Caco-2 (cell line): ENCODE measurements around the gene ABCD1. TPM values are rescaled to one million over a fixed set of nuclear protein-coding genes. Genes with fewer than 3 reads are reported as not detected.
"Not testable (repeated sequence)": the region's sequence is repeated elsewhere in the genome, so short reads cannot be mapped to it uniquely, and the experiment has no call there.

Experiments used
- BruUV-seq: library from RNA; stranded (reverse); fragments of 400-500 nt; replicated peaks from 2 replicates; lab custom pipeline; 2021; lab: Mats Ljungman, UMichigan
- CTCF ChIA-PET: fragments of 300-600 bp; sonication (Branson Sonifier 250); formaldehyde crosslinking; loops from one replicate; lab custom pipeline; 2022; ENCODE audit warnings: antibody characterized with exemption; lab: Charles Lee
- POLR2A ChIA-PET: fragments of 300-600 bp; sonication (Branson Sonifier 250); formaldehyde crosslinking; loops from one replicate; lab custom pipeline; 2022; ENCODE audit warnings: antibody characterized with exemption; lab: Charles Lee
- DNase-seq, 2 experiments: peaks; one replicate each; pipeline versions ENCODE4 v3.0.0 to v3.0.0-alpha.2; 2020 to 2022
- H3K27me3 ChIP-seq: replicated peaks from 2 replicates; pipeline ENCODE4 v1.6.0; 2011; ENCODE audit warnings: low read length; ENCODE audit not compliant: control insufficient read depth, insufficient read depth
- H3K36me3 ChIP-seq: 2 replicates; pipeline ENCODE4 v1.5.1; 2011; ENCODE audit warnings: low read length; ENCODE audit not compliant: control insufficient read depth, insufficient read depth
- H3K4me1 ChIP-seq: fragments of 250-450 bp; sonication (Bioruptor Pico); 2 replicates; pipeline ENCODE4 v1.5.1; 2020; ENCODE audit warnings: mild to moderate bottlenecking
- H3K4me3 ChIP-seq: 2 replicates; pipeline ENCODE4 v1.5.1; 2011; ENCODE audit warnings: low read depth, mild to moderate bottlenecking, control low read depth, low read length
- H3K9me3 ChIP-seq: fragments of 250-450 bp; sonication (Bioruptor Pico); 2 replicates; pipeline ENCODE4 v1.5.1; 2020; ENCODE audit warnings: mild to moderate bottlenecking, moderate library complexity
- H3K27ac Mint-ChIP-seq: one replicate; pipeline ENCODE4 v1.8.0; 2022; ENCODE audit warnings: mixed read lengths; ENCODE audit not compliant: unreplicated experiment
- H3K27me3 Mint-ChIP-seq: one replicate; pipeline ENCODE4 v1.8.0; 2022; ENCODE audit warnings: mixed read lengths; ENCODE audit not compliant: insufficient read depth, unreplicated experiment
- H3K36me3 Mint-ChIP-seq: one replicate; pipeline ENCODE4 v1.8.0; 2022; ENCODE audit warnings: mild to moderate bottlenecking, mixed read lengths; ENCODE audit not compliant: insufficient read depth, unreplicated experiment
- H3K4me1 Mint-ChIP-seq: one replicate; pipeline ENCODE4 v1.8.0; 2022; ENCODE audit warnings: low read depth, mixed read lengths; ENCODE audit not compliant: unreplicated experiment
- H3K4me3 Mint-ChIP-seq: one replicate; pipeline ENCODE4 v1.8.0; 2022; ENCODE audit warnings: mild to moderate bottlenecking, moderate library complexity, mixed read lengths; ENCODE audit not compliant: unreplicated experiment
- H3K9me3 Mint-ChIP-seq: one replicate; pipeline ENCODE4 v1.8.0; 2022; ENCODE audit warnings: mixed read lengths; ENCODE audit not compliant: unreplicated experiment
- CTCF ChIP-seq, 2 experiments: fragments of 200-600 bp in 1 of 2; IDR thresholded peaks; 1 replicate in 1 of 2; 2 replicates in 1 of 2; pipeline versions ENCODE4 v1.5.1 to v1.8.0; 2011 to 2022; ENCODE audit warnings: antibody characterized with exemption in 1 of 2, control low read depth in 1 of 2, inconsistent platforms in 1 of 2, low read depth in 1 of 2, low read length in 1 of 2, mild to moderate bottlenecking in 1 of 2, moderate library complexity in 1 of 2; ENCODE audit not compliant: insufficient read depth in 1 of 2, severe bottlenecking in 1 of 2, unreplicated experiment in 1 of 2
- intact Hi-C: fragments of 100-400 bp; cut with micrococcal nuclease; formaldehyde crosslinking; loops from one replicate; pipeline ENCODE4 v1.10.0; 2022; ENCODE audit not compliant: unreplicated experiment
- total RNA-seq: library from RNA; stranded (reverse); gene quantifications from 2 replicates; pipeline ENCODE4 v1.2.3, GENCODE V29; 2022

Gene ABCD1
- total RNA-seq, 1 experiment from 2014 or later: 4.3 TPM

DNA sequence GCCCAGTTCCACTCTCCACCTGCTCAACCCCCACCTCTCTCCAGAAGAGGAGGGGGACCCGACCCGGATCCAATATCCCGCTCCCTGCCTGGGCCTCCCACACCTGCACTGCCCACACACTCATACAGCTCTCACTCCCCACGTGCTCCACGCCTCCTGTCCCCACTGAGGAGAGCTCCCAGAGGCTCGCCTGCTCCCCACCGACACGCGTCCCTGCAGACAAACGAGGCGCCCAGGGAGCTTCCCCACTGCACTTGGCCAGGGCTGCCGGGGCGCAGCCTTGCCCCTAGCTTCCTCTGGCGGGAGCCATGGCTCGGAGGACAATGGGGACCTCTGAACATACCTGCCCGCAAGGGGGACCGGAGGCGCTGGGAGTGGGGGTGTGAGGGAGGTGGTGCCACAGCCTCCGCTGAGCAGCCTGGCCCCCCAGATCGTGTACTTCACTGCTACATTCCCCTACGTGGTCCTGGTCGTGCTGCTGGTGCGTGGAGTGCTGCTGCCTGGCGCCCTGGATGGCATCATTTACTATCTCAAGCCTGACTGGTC lies 32.0 kb upstream of the ABCD1 start:
- no peak overlapping the region for H3K4me3 Mint-ChIP-seq

GRCh38 chrX:153693216-153694086 lies 31.2 kb upstream of the ABCD1 start:
- Mint-ChIP-seq H3K4me1 (no peaks in the 10 kb centered on the region), H3K4me3 (no peak overlapping the region), H3K27me3 (no peaks in the 10 kb centered on the region), H3K27ac (no peak overlapping the region), H3K36me3 (peaks cover 38% of the 10 kb centered on the region), H3K9me3 (no peaks in the 10 kb centered on the region)
- POLR2A ChIA-PET: no interaction called here
- TF ChIP-seq CTCF (IDR thresholded peaks at IDR 0.05; ENCODE audit: insufficient read depth in 1 of 2, low read depth in 1 of 2, low read length in 1 of 2, severe bottlenecking in 1 of 2, unreplicated experiment in 1 of 2): no peak
- H3K27me3 ChIP-seq: no peaks in the 10 kb centered on the region
- intact Hi-C loops: no loop called here
- no peaks in the 10 kb centered on the region for H3K36me3 ChIP-seq
- no peak overlapping the region for H3K4me3 ChIP-seq
- no peaks in the 10 kb centered on the region for H3K9me3 ChIP-seq
- BruUV-seq: no TSS peak
- CTCF ChIA-PET: no interaction called here
- H3K4me1 ChIP-seq: no peaks in the 10 kb centered on the region
- no peak for DNase-seq

More for the DNA sequence above, 32.0 kb upstream of the ABCD1 start:
- H3K36me3 Mint-ChIP-seq: peaks cover 38% of the 10 kb centered on the region
- Histone ChIP-seq H3K4me1 (no peaks in the 10 kb centered on the region), H3K9me3 (no peaks in the 10 kb centered on the region), H3K27me3 (no peaks in the 10 kb centered on the region), H3K4me3 (no peak overlapping the region), H3K36me3 (no peaks in the 10 kb centered on the region)
- no peaks in the 10 kb centered on the region for H3K27me3 Mint-ChIP-seq
- CTCF ChIA-PET: no interaction called here
- no peak overlapping the region for H3K27ac Mint-ChIP-seq
- intact Hi-C loops: no loop called here
- DNase-seq: no peak
- no peak for TF ChIP-seq CTCF (IDR thresholded peaks at IDR 0.05; ENCODE audit: insufficient read depth in 1 of 2, low read depth in 1 of 2, low read length in 1 of 2, severe bottlenecking in 1 of 2, unreplicated experiment in 1 of 2)
- H3K4me1 Mint-ChIP-seq: no peaks in the 10 kb centered on the region
- no peaks in the 10 kb centered on the region for H3K9me3 Mint-ChIP-seq
- POLR2A ChIA-PET: no interaction called here
- no TSS peak for BruUV-seq

DNA sequence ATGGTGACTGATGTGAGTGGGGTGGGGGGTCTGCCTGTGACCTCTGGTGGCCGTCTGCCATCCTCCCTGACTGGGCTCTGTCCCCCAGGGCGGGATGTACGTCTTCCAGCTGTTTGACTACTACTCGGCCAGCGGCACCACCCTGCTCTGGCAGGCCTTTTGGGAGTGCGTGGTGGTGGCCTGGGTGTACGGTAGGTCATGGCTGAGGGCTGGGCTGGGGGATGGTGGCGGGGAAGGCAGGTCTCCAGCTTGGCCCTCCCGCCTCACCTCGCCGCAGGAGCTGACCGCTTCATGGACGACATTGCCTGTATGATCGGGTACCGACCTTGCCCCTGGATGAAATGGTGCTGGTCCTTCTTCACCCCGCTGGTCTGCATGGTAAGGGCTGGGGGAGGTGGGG lies 30.4 kb upstream of the ABCD1 start:
- H3K36me3 ChIP-seq, intact Hi-C loops, H3K9me3 Mint-ChIP-seq, H3K27ac Mint-ChIP-seq, H3K4me1 ChIP-seq, H3K4me1 Mint-ChIP-seq, BruUV-seq, DNase-seq, POLR2A ChIA-PET, CTCF ChIA-PET, H3K4me3 ChIP-seq, H3K27me3 ChIP-seq, H3K9me3 ChIP-seq, H3K4me3 Mint-ChIP-seq, H3K27me3 Mint-ChIP-seq: not testable (repeated sequence)
- H3K36me3 Mint-ChIP-seq: peaks cover 37% of the 10 kb centered on the region
